GM23248 (cell line): ENCODE results near the gene TNFRSF19. TPM values are rescaled to one million over a fixed set of nuclear protein-coding genes. Genes with fewer than 3 reads are reported as not detected.

Experiments used
- DNase-seq: peaks from one replicate; pipeline ENCODE4 v3.0.0-alpha.2; 2015
- H2AFZ ChIP-seq: fragments of 200-600 bp; sonication (generic); 2 replicates; pipeline ENCODE4 v1.6.1; 2016; ENCODE audit warnings: antibody characterized with exemption
- H3F3A ChIP-seq: fragments of 200-600 bp; sonication (generic); 2 replicates; pipeline ENCODE4 v1.6.1; 2016; ENCODE audit warnings: mild to moderate bottlenecking, antibody characterized with exemption, mixed run types; ENCODE audit not compliant: insufficient read depth
- H3K27ac ChIP-seq: fragments of 200-600 bp; sonication (generic); 2 replicates; pipeline ENCODE4 v1.5.1; 2016; ENCODE audit warnings: mild to moderate bottlenecking
- H3K27me3 ChIP-seq: fragments of 200-600 bp; sonication (generic); replicated peaks from 2 replicates; pipeline ENCODE4 v1.6.1; 2016; ENCODE audit warnings: mild to moderate bottlenecking; ENCODE audit not compliant: insufficient read depth
- H3K36me3 ChIP-seq: fragments of 200-600 bp; sonication (generic); 2 replicates; pipeline ENCODE4 v1.6.1; 2016; ENCODE audit warnings: low read depth, mild to moderate bottlenecking
- H3K4me1 ChIP-seq: fragments of 200-600 bp; sonication (generic); 2 replicates; pipeline ENCODE4 v1.6.1; 2016; ENCODE audit warnings: mild to moderate bottlenecking; ENCODE audit not compliant: insufficient read depth
- H3K4me2 ChIP-seq: fragments of 200-600 bp; sonication (generic); one replicate; pipeline ENCODE4 v1.6.1; 2016; ENCODE audit warnings: mild to moderate bottlenecking; ENCODE audit not compliant: unreplicated experiment
- H3K4me3 ChIP-seq: fragments of 200-600 bp; sonication (generic); 2 replicates; pipeline ENCODE4 v1.5.1; 2016; ENCODE audit warnings: mild to moderate bottlenecking
- H3K79me2 ChIP-seq: fragments of 200-600 bp; sonication (generic); 2 replicates; pipeline ENCODE4 v1.6.1; 2016; ENCODE audit warnings: mild to moderate bottlenecking; ENCODE audit not compliant: insufficient read depth
- H3K9ac ChIP-seq: fragments of 200-600 bp; sonication (generic); 2 replicates; pipeline ENCODE4 v1.6.1; 2016; ENCODE audit warnings: mild to moderate bottlenecking
- H3K9me2 ChIP-seq: fragments of 200-600 bp; sonication (generic); 2 replicates; pipeline ENCODE4 v1.6.1; 2016; ENCODE audit warnings: mixed run types, mild to moderate bottlenecking, moderate library complexity; ENCODE audit not compliant: insufficient read depth
- H3K9me3 ChIP-seq: fragments of 200-600 bp; sonication (generic); one replicate; pipeline ENCODE4 v1.6.1; 2017; ENCODE audit warnings: low read depth
- H4K20me1 ChIP-seq: fragments of 200-600 bp; sonication (generic); 2 replicates; pipeline ENCODE4 v1.6.0; 2016; ENCODE audit not compliant: insufficient read depth
- EZH2 ChIP-seq: fragments of 200-600 bp; sonication (generic); IDR thresholded peaks from 2 replicates; pipeline ENCODE4 v1.6.1; 2018; ENCODE audit warnings: antibody characterized with exemption, mild to moderate bottlenecking; ENCODE audit not compliant: insufficient read depth, poor library complexity, severe bottlenecking
- EZH2phosphoT487 ChIP-seq: fragments of 200-600 bp; sonication (generic); IDR thresholded peaks from 2 replicates; pipeline ENCODE4 v1.6.1; 2018; ENCODE audit warnings: antibody characterized with exemption, moderate library complexity, mild to moderate bottlenecking, low read depth; ENCODE audit not compliant: insufficient read depth
- WGBS, 2 experiments: methylation state at CpG; one replicate each; pipeline ENCODE4 v1.1.6; 2015 to 2017; ENCODE audit warnings: low lambda C conversion rate in 2 of 2, low coverage in 1 of 2; ENCODE audit errors: missing lambda C conversion rate in 2 of 2; 5-methylcytosine and 5-hydroxymethylcytosine counted together
- in situ Hi-C: fragments of 300-500 bp; cut with MboI; formaldehyde crosslinking; loops from 2 replicates; pipeline ENCODE4 v1.15.0; 2020
- polyA plus RNA-seq: library from polyadenylated mRNA; unstranded; fragments of >200 nt; fragmentation: Nextera tagmentation; extraction: Ambion mirVana; gene quantifications from 2 replicates; pipeline ENCODE4 v1.2.1, GENCODE V29; 2016
- total RNA-seq: library from RNA; depleted of rRNA; stranded (reverse); fragments of >200 nt; shearing (Covaris generic); gene quantifications from 2 replicates; pipeline ENCODE4 v1.2.3, GENCODE V29; 2014

TNFRSF19 gene
- total and polyA plus RNA-seq, 2 experiments from 2014 or later, result 3.4 TPM

GRCh38 chr13:23710366-23710765 lies 140.2 kb downstream of the TNFRSF19 start:
- no peak overlapping the region for H3K4me2 ChIP-seq

GRCh38 chr13:23711355-23711754 lies 141.1 kb downstream of the TNFRSF19 start:
- Histone ChIP-seq H3K4me2 (no peak overlapping the region), H3K36me3 (no peaks in the 10 kb centered on the region), H3K9me3 (no peaks in the 10 kb centered on the region), H3K79me2 (no peaks in the 10 kb centered on the region), H3K9me2 (no peaks in the 10 kb centered on the region), H3F3A (no peaks in the 10 kb centered on the region), H3K27me3 (no peaks in the 10 kb centered on the region), H3K4me1 (no peaks in the 10 kb centered on the region), H2AFZ (no peak overlapping the region), H4K20me1 (no peaks in the 10 kb centered on the region), H3K4me3 (no peak overlapping the region), H3K27ac (no peak overlapping the region), H3K9ac (no peak overlapping the region)
- TF ChIP-seq EZH2, result no peak
- TF ChIP-seq EZH2phosphoT487, result no peak
- DNase-seq, result no peak
- in situ Hi-C loops, result no loop called here
- 90 to 93% methylated on average over 3 of the region's 3 CpGs for WGBS, 2 experiments

More at GRCh38 chr13:23710366-23710765, 140.2 kb downstream of the TNFRSF19 start:
- no peak for TF ChIP-seq EZH2
- no peak for TF ChIP-seq EZH2phosphoT487
- H3K27me3 ChIP-seq, result no peaks in the 10 kb centered on the region
- H3K4me3 ChIP-seq, result no peak overlapping the region
- 92 to 98% methylated on average over 1 of the region's 1 CpG for WGBS, 2 experiments
- no peaks in the 10 kb centered on the region for H4K20me1 ChIP-seq
- H3K9me3 ChIP-seq, result no peaks in the 10 kb centered on the region
- no peaks in the 10 kb centered on the region for H3K79me2 ChIP-seq
- in situ Hi-C loops, result no loop called here
- no peak overlapping the region for H2AFZ ChIP-seq
- no peaks in the 10 kb centered on the region for H3K36me3 ChIP-seq
- no peak for DNase-seq
- H3K9me2 ChIP-seq, result no peaks in the 10 kb centered on the region
- H3K27ac ChIP-seq, result no peak overlapping the region
- no peaks in the 10 kb centered on the region for H3K4me1 ChIP-seq
- H3K9ac ChIP-seq, result no peak overlapping the region
- no peaks in the 10 kb centered on the region for H3F3A ChIP-seq

- Histone ChIP-seq H3K4me2 (no peak overlapping the region), H3K9me3 (no peaks in the 10 kb centered on the region), H3K36me3 (no peaks in the 10 kb centered on the region), H3K9me2 (no peaks in the 10 kb centered on the region), H3K9ac (no peak overlapping the region), H3K4me1 (no peaks in the 10 kb centered on the region), H3K27me3 (no peaks in the 10 kb centered on the region), H3K4me3 (no peak overlapping the region), H2AFZ (no peak overlapping the region), H4K20me1 (no peaks in the 10 kb centered on the region), H3K79me2 (no peaks in the 10 kb centered on the region), H3K27ac (no peak overlapping the region), H3F3A (peaks cover 12% of the 10 kb centered on the region; the same call in 1 of the 2 replicates)
- DNase-seq, result no peak
- in situ Hi-C loops, result no loop called here
- TF ChIP-seq EZH2, result no peak
- no peak for TF ChIP-seq EZH2phosphoT487
- WGBS, 2 experiments, result 91 to 93% methylated on average over 5 of the region's 5 CpGs
Measured at GRCh38 chr13:23714672-23715071, 144.5 kb downstream of the TNFRSF19 start.

- Histone ChIP-seq H3K27ac (no peak overlapping the region), H3F3A (peaks cover 12% of the 10 kb centered on the region; the same call in 1 of the 2 replicates), H3K4me1 (no peaks in the 10 kb centered on the region), H3K79me2 (no peaks in the 10 kb centered on the region), H3K4me3 (no peak overlapping the region), H3K36me3 (no peaks in the 10 kb centered on the region), H3K9ac (no peak overlapping the region), H3K9me2 (no peaks in the 10 kb centered on the region), H4K20me1 (no peaks in the 10 kb centered on the region), H3K4me2 (no peak overlapping the region), H3K27me3 (no peaks in the 10 kb centered on the region), H2AFZ (no peak overlapping the region), H3K9me3 (no peaks in the 10 kb centered on the region)
- 83 to 89% methylated on average over 9 to 18 of the region's 19 CpGs for WGBS, 2 experiments
- no peak for TF ChIP-seq EZH2
- in situ Hi-C loops, result no loop called here
- DNase-seq, result no peak
Measured at GRCh38 chr13:23715092-23715761, 145.0 kb downstream of the TNFRSF19 start.
